ENCODE results near the gene ADAMTS17.
"Not testable (repeated sequence)": the region's sequence is repeated elsewhere in the genome, so short reads cannot be mapped to it uniquely, and the experiment has no call there.

The ADAMTS17 gene

DNA sequence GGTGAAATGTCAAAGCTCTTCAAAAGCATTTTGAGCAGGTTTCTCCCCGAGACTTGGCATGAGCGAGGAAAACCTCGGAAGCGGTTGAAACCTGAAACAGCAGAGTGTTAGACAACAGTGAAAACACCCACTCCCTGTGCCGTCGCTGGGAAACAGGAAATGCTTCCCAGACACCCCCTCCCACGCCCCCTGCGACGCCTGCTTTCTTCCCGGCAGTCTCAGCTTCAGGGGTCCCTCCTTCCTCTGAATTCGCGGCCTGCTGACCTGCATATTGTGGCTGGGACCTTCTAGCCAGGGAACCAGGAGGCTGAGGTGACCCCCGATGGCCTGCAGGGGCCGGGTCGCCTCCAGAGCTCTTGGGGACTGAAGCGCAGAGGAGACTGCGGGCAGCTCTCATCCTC lies 357.9 kb downstream of the ADAMTS17 start:
- no peaks in the 10 kb centered on the region for H3K36me3 Mint-ChIP-seq
- no peak for DNase-seq
- H3K27ac Mint-ChIP-seq = no peak overlapping the region
- H3K27me3 Mint-ChIP-seq = peaks cover 13% of the 10 kb centered on the region
- H3K4me1 Mint-ChIP-seq = no peaks in the 10 kb centered on the region
- H3K4me3 Mint-ChIP-seq = no peak overlapping the region
- CTCF ChIA-PET = interaction anchor here (1.4 kb wide), 1 partner anchor 355 kb away, joined by 3 read pairs; no protein-coding TSS in a partner anchor
- H3K9me3 Mint-ChIP-seq = peaks cover 4% of the 10 kb centered on the region

DNA sequence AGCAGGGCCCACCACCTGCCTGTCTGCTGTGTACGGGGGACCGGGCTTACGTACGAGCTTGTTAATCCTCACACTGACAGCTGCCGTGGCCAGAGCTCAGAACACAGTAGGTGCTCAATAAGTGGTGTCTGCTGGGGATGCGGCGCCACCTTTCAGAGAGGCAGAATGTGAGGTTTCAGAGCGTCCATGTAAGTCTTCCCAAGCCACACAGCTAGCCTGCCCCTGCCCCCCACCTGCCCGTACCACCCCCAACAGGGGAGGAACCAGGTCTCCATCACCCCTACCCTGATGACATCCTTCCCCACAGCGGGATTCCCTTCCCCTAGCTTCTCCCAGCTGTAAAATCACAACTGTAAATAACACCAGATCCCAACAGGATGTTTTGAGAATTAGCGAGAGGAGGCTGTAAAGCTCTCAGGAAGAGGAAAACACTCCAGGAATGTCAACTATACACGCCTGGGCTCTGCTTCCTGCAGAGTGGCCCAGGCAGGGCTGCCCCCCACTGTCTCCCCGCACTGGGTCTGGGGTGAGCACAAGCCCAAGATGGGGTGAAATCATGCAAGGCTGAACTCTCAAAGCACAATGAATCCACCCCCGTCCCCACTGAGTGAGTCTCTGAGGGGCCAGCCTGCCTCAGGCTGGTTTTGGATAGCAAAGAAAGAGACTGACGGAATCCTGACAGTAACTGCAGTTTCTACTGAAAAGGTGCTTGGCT lies 358.4 kb downstream of the ADAMTS17 start:
- peaks cover 4% of the 10 kb centered on the region for H3K9me3 Mint-ChIP-seq
- DNase-seq = no peak
- CTCF ChIA-PET = interaction anchor here (1.4 kb wide), 1 partner anchor 356 kb away, joined by 3 read pairs; no protein-coding TSS in a partner anchor
- no peak overlapping the region for H3K27ac Mint-ChIP-seq
- H3K27me3 Mint-ChIP-seq = peaks cover 13% of the 10 kb centered on the region
- no peak overlapping the region for H3K4me3 Mint-ChIP-seq
- no peaks in the 10 kb centered on the region for H3K36me3 Mint-ChIP-seq
- H3K4me1 Mint-ChIP-seq = no peaks in the 10 kb centered on the region

DNA sequence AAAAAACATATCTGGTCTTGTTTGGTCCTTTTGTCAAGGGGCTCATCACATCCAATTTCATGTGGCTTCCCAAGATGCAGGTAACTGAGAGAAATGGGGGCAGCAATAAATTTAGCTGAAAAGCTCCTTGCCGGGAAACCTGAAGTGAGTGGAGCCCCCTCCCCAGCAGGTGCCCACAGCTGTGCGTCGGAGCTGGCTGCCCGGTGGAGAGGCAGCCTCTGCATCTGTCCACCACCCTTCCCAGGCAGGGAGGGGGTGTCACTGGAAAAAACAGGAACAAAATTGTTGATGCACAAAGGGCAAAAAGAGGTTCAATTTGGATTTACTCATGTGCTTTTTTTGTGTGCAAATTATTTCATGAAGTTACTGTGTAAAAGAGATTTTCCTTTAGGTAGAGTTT lies 359.1 kb downstream of the ADAMTS17 start:
- CTCF ChIA-PET = no interaction called here
- Mint-ChIP-seq H3K27ac (no peak overlapping the region), H3K27me3 (peaks cover 13% of the 10 kb centered on the region), H3K4me3 (no peak overlapping the region), H3K36me3 (no peaks in the 10 kb centered on the region), H3K9me3 (no peaks in the 10 kb centered on the region), H3K4me1 (no peaks in the 10 kb centered on the region)
- no peak for DNase-seq

DNA sequence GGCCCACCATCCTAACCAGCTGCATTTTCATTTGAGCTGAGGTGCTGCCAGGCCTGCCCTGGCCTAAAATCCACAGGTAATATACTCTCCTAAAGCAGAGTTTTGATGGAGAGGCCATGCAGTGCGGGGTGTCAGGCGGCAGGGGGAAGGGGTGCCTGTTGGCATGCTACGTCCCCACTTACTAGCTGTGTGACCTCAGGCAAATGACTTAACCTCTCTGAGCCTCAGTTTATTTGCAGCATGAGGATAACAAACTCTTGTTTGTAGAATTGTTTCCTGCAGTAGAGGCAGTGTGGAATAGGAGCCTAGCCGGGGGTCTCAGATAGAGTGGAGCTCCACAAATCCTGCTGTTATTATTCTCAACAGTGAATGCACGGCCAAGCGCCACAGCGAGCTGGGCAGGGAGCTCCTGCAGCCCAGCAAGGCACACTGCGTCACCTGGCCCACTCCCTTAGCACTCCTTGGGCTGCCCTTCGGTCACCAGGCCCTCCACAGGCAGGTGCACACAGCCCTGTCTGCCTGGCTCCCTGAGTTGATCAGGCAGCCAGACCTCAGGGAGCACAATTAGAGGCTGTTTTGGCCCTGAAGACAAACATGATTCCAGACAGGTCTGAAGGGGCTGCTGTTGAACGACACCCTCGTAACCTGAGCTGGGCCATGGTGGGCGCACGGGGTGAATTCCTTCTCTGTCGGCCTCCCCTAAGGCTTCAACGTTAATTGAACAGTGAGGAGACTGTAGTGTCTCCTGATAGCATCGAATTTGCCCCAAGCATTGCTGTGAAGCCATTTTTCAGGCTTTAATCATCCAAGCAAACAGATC lies 359.7 kb downstream of the ADAMTS17 start:
- Mint-ChIP-seq H3K4me3 (no peak overlapping the region), H3K4me1 (no peaks in the 10 kb centered on the region), H3K27me3 (peaks cover 13% of the 10 kb centered on the region), H3K27ac (no peak overlapping the region), H3K9me3 (no peaks in the 10 kb centered on the region), H3K36me3 (no peaks in the 10 kb centered on the region)
- CTCF ChIA-PET = no interaction called here
- no peak for DNase-seq

DNA sequence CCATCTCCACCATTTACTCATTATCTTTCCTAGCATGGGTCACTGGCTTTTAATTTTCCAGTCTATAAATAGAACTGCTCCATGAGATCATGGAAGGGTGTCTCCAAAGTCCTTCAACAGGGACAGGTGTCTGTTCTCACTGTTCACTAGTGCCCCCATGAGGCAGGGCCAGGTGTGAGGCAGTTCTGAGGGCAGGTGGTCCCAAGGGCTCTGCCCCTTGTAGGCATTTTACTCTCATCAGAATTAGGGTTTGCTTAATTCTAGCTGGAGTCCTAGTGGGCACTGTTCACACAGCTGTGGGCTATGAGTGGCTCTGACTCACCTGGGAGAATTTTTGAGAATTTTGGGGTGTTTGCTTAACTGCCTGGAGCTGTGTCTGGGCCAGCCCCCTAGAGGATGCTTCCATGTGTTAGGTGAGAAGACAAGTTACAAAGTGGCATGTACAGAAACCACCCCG lies 360.6 kb downstream of the ADAMTS17 start:
- Mint-ChIP-seq H3K27ac (no peak overlapping the region), H3K4me3 (no peak overlapping the region), H3K27me3 (peaks cover 13% of the 10 kb centered on the region), H3K4me1 (no peaks in the 10 kb centered on the region), H3K36me3 (no peaks in the 10 kb centered on the region), H3K9me3 (no peaks in the 10 kb centered on the region)
- DNase-seq = no peak
- CTCF ChIA-PET = no interaction called here

DNA sequence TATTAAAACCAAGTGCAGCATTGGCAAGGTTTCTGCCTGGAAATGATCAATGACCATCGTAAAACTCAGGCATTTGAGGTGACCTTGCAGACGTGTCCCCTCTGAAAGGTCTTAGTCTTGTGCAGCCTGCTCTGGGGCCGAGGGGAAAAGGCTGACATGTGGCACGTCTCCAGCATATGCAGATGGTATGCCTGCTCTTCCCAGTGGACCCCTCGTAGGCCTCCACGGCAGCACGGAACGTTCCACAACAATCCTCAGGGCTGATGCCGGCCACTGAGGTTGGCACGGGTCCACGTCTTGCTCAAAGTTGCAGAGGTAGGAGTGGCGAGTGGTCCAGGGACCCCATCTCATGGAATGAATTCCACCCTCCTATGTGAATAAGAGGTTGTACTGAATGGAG lies 361.0 kb downstream of the ADAMTS17 start:
- Mint-ChIP-seq H3K4me1 (no peaks in the 10 kb centered on the region), H3K4me3 (no peak overlapping the region), H3K27ac (no peak overlapping the region), H3K27me3 (peaks cover 13% of the 10 kb centered on the region), H3K9me3 (no peaks in the 10 kb centered on the region), H3K36me3 (no peaks in the 10 kb centered on the region)
- DNase-seq = no peak
- CTCF ChIA-PET = no interaction called here

DNA sequence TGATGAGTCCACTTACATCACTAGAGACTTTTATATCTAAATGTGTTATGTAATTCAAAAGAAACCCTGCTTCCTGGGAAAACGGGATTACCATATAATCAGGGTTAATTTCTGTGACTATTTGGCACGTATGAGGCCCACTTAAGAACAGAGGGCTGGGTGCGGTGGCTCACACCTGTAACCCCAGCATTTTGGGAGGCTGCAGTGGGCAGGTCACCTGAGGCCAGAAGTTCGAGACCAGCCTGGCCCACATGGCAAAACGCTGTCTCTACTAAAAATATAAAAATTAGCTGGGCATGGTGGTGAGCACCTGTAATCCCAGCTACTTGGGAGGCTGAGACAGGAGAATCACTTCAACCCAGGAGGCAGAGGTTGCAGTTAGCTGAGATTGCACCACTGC lies 361.9 kb downstream of the ADAMTS17 start:
- CTCF ChIA-PET, H3K4me1 Mint-ChIP-seq: not testable (repeated sequence)
- peaks cover 13% of the 10 kb centered on the region for H3K27me3 Mint-ChIP-seq

DNA sequence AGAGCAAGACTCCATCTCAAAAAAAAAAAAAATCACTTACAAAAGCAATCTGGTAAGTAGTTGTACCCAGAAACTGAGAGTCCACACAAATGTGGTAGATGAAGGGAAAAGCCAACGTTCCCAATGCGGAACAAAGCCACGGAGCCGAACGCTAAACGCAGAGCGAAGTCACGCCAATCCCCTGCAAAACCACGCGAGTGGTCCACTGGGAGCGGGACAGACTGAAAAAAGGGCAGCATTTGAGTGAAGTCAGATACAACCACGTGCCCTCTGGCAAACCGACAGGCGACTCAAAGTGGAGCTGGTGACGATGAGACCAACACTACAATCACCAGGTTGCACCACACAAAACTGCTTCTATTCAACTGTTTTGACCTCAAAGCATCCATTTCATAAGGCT lies 362.4 kb downstream of the ADAMTS17 start:
- CTCF ChIA-PET = no interaction called here
- H3K27ac Mint-ChIP-seq = no peak overlapping the region
- H3K9me3 Mint-ChIP-seq = no peaks in the 10 kb centered on the region
- H3K36me3 Mint-ChIP-seq = no peaks in the 10 kb centered on the region
- DNase-seq = no peak
- peaks cover 13% of the 10 kb centered on the region for H3K27me3 Mint-ChIP-seq
- no peaks in the 10 kb centered on the region for H3K4me1 Mint-ChIP-seq
- H3K4me3 Mint-ChIP-seq = no peak overlapping the region

More for the DNA sequence above, 361.9 kb downstream of the ADAMTS17 start:
- not testable (repeated sequence) for H3K9me3 Mint-ChIP-seq, H3K27ac Mint-ChIP-seq, H3K4me3 Mint-ChIP-seq, DNase-seq, H3K36me3 Mint-ChIP-seq

DNA sequence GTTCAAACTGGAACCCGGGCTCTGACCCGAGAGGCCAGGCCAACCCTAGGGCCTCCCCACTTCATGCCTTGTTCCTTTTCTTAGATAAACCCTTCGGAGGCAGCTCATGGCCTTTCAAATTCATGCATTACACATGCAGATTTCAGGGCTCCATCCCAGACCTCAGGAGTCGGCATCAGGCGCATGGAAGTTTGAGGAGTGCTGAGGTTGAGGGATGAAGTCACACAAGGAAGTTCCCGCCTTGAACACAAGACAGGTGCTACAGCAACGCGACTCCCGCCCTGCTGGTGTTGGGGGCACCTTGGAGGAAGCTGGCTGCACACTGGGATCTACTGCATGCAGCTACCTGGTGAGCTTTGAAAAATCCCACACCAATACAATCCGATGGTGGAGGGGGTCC lies 363.3 kb downstream of the ADAMTS17 start:
- CTCF ChIA-PET = no interaction called here
- Mint-ChIP-seq H3K4me1 (no peaks in the 10 kb centered on the region), H3K9me3 (no peaks in the 10 kb centered on the region), H3K36me3 (no peaks in the 10 kb centered on the region), H3K27ac (no peak overlapping the region), H3K27me3 (peaks cover 5% of the 10 kb centered on the region), H3K4me3 (no peak overlapping the region)
- no peak for DNase-seq

DNA sequence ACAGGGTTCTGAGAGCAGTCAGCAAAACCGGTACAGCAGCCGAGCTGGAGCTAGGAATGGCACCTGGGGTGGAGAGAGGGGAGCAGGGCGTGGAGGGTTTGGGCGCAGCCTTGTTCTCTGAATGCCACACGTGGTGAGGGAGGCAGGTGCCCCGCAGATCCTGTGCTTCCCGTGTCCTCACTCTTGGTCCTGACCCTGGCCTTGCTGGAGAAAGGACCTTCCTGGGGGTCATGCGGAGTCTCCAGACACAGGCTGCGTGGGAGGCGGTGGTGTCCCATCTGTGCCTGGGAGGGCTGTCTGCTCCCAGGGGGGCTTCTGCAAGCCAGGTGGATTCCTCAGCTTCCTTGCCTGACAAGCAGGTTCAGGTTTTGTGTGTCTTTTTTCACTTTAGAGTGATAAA lies 363.8 kb downstream of the ADAMTS17 start:
- no peaks in the 10 kb centered on the region for H3K4me1 Mint-ChIP-seq
- H3K27me3 Mint-ChIP-seq = no peaks in the 10 kb centered on the region
- H3K27ac Mint-ChIP-seq = no peak overlapping the region
- H3K9me3 Mint-ChIP-seq = no peaks in the 10 kb centered on the region
- H3K36me3 Mint-ChIP-seq = no peaks in the 10 kb centered on the region
- CTCF ChIA-PET = no interaction called here
- H3K4me3 Mint-ChIP-seq = no peak overlapping the region
- DNase-seq = no peak

DNA sequence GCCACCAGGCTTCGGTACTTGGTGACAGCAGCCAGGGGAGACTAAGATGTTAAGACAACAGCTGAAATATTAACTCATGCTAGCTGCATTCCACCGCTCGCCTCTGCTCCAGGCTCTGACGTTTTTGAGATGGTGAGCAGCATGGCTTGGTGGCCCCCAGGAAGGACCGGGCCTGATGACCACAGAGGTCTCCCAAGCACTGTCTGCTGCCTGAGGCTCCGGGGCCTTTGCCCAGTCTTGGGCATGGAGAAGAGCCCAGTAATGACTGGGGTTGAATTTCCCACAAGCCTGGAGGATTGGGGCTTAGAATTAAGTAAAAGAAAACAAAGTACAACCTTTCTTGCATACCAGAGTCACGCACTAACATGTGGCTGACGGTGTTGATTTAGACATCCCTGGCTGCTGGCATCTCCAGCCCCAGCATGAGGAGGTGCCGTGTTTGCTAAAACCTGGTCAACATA lies 364.9 kb downstream of the ADAMTS17 start:
- H3K9me3 Mint-ChIP-seq = no peaks in the 10 kb centered on the region
- H3K27ac Mint-ChIP-seq = no peak overlapping the region

DNA sequence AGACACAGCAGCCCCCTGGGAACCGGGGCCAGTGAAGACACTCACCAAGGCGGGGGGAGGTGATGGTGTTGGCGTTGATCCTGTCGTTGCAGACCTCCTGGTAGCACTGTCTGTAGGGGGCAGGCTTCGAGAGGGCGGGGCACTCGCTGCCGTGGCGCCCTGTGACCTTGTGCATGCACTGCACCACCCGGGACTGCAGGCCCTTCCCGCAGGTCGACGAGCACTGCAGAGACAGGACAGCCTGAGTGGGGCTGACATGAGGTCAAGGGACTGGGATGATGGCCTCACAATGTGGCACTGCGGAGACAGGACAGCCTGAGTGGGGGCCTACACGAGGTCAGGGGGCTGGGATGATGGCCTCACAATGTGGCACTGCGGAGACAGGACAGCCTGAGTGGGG lies 365.8 kb downstream of the ADAMTS17 start:
- CTCF ChIA-PET = no interaction called here
- no peaks in the 10 kb centered on the region for H3K9me3 Mint-ChIP-seq
- no peak overlapping the region for H3K27ac Mint-ChIP-seq
- no peaks in the 10 kb centered on the region for H3K36me3 Mint-ChIP-seq
- DNase-seq = no peak
- H3K4me1 Mint-ChIP-seq = no peaks in the 10 kb centered on the region
- no peak overlapping the region for H3K4me3 Mint-ChIP-seq
- H3K27me3 Mint-ChIP-seq = no peaks in the 10 kb centered on the region

More for the DNA sequence above, 364.9 kb downstream of the ADAMTS17 start:
- Mint-ChIP-seq H3K36me3 (no peaks in the 10 kb centered on the region), H3K4me1 (no peaks in the 10 kb centered on the region), H3K4me3 (no peak overlapping the region), H3K27me3 (no peaks in the 10 kb centered on the region)
- DNase-seq = no peak
- CTCF ChIA-PET = no interaction called here

DNA sequence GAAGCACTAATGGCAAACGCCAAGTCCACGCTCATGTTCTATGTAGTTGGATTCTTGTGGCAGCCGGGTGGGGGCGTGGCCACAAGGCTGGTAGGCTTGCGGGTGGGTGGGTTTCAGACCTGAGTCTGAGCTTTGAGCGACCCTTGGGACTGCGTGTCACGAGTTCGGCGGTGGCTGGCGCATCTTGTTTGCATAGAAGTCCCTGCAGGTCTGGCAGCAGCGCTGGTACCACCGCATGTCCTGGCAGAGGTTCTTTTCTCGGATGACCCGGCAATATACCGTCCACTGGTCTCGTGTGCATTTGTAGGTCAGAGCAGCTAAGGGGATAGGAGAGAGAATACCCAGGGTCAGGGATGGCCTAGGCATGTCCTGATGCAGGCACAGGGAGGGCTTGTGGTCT lies 367.5 kb downstream of the ADAMTS17 start:
- Mint-ChIP-seq H3K4me3 (no peak overlapping the region), H3K27me3 (no peaks in the 10 kb centered on the region), H3K27ac (no peak overlapping the region), H3K36me3 (no peaks in the 10 kb centered on the region), H3K9me3 (no peaks in the 10 kb centered on the region), H3K4me1 (no peaks in the 10 kb centered on the region)
- CTCF ChIA-PET = no interaction called here
- DNase-seq = no peak

DNA sequence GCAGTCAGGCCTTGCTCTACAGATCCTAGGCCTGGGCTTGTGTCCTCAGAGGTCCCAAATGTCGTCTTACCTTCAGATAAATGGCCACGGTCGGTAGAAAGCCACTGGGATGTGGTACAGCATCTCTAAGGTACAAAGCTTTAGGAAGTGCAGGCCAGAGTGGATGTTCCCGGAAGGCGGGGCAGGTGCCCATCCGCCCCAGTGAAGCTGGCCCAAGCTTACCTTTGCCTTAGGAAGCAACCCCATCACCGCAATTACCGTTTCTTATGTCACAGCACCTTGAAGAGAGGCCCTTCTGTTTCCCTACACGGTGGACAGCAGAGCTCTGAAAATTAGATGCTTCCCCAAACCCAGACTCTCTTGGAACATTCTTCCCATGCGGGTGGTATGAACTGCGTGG lies 368.4 kb downstream of the ADAMTS17 start:
- CTCF ChIA-PET = no interaction called here
- no peak overlapping the region for H3K27ac Mint-ChIP-seq
- H3K4me1 Mint-ChIP-seq = no peaks in the 10 kb centered on the region
- no peak overlapping the region for H3K4me3 Mint-ChIP-seq
- no peaks in the 10 kb centered on the region for H3K27me3 Mint-ChIP-seq
- DNase-seq = no peak
- H3K36me3 Mint-ChIP-seq = no peaks in the 10 kb centered on the region
- H3K9me3 Mint-ChIP-seq = no peaks in the 10 kb centered on the region

DNA sequence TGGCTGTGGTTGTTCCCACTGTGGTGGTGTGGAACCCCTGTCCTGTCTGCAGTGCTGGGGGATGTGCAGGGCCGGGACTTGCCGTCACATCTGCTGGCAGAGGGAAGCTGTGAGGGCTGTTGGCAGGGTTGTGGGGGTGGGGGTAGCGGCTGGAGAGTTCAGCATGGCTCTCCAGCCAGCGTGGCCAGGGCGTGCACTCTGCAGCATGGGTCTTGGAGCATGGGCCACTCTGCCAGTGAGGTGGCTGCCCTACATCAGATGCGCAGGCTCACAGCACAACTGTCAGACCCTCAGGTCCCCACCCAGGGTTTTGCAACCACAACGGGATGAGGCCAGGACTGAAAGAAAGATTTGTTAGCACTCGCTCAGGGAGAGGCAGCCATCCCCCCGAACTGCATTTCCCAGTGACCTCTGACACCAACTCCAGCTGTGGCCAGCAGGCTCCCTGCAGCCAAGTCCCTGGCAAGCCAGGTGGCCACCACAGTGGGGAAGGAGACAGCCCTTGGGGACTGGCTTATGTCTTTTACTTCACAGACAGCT lies 370.8 kb downstream of the ADAMTS17 start:
- H3K27me3 Mint-ChIP-seq = no peaks in the 10 kb centered on the region
- H3K4me3 Mint-ChIP-seq = no peak overlapping the region
- H3K36me3 Mint-ChIP-seq = no peaks in the 10 kb centered on the region
- no peaks in the 10 kb centered on the region for H3K9me3 Mint-ChIP-seq
- H3K4me1 Mint-ChIP-seq = no peaks in the 10 kb centered on the region
- no peak overlapping the region for H3K27ac Mint-ChIP-seq
- CTCF ChIA-PET = no interaction called here
- DNase-seq = no peak

Measured in activated naive CD4-positive, alpha-beta T cell treated with anti-CD3 and anti-CD28 coated beads, Interleukin-2, amount 10 ng/mL, durations not matched to agents 7 days and 5 days (primary cell).